GM21528 (cell line): ENCODE measurements around the gene FRZB.
"Not testable (repeated sequence)": the region's sequence is repeated elsewhere in the genome, so short reads cannot be mapped to it uniquely, and the experiment has no call there.

Experiments
- ATAC-seq: cut with Tn5 transposase; IDR thresholded peaks from one replicate; pipeline ENCODE4 v1.9.1; 2021; ENCODE audit warnings: mild to moderate bottlenecking, moderate library complexity; ENCODE audit not compliant: unreplicated experiment, low FRiP score

The FRZB gene

GRCh38 chr2:182890773-182891378 lies 24.4 kb upstream of the FRZB start:
- no peak for ATAC-seq

DNA sequence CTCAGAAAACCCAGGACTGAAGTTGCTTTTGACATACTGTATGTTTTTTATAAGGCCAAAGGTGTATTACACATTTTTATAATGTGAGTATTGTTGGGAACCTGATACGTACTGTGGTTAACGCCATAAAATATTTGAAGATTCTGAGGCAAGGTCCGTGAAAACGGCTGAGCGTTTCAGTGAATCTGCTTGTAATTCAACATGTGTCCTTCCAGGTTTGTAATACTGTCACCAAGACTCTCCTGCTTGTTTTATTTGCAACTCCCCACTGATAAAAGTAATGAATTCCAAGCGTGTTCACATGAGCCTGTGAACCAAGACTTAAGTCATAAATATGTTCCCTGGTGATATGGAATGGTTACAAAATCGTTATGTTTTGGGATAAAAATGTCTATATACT lies 23.9 kb upstream of the FRZB start:
- no peak for ATAC-seq

- no peak for ATAC-seq
Observed at GRCh38 chr2:182887753-182888415, 21.4 kb upstream of the FRZB start.

DNA sequence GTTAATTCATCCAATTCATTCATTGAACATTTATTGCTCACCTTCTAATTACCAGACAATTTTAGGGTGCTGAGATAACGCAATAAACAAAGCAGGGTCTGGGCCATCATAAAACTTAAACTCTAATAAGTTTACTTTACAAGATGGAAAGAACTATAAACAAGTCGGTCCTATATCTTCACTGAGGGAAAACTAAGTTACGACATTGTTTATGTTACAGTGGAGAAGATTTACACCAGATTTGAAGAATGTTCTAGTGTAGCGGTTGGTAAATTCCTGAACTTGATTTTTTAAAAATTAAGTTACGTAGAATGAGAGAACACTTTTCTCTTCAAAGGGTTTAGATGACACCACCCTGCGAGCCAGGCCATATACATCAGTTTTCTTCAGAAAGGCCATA lies 20.7 kb upstream of the FRZB start:
- ATAC-seq = no peak

GRCh38 chr2:182885771-182886170 lies 19.3 kb upstream of the FRZB start:
- ATAC-seq = no peak

- no peak for ATAC-seq
Observed at GRCh38 chr2:182883451-182883850, 17.0 kb upstream of the FRZB start.

- not testable (repeated sequence) for ATAC-seq
Observed at GRCh38 chr2:182880100-182880499, 13.7 kb upstream of the FRZB start.

GRCh38 chr2:182876653-182877052 lies 10.2 kb upstream of the FRZB start:
- not testable (repeated sequence) for ATAC-seq

DNA sequence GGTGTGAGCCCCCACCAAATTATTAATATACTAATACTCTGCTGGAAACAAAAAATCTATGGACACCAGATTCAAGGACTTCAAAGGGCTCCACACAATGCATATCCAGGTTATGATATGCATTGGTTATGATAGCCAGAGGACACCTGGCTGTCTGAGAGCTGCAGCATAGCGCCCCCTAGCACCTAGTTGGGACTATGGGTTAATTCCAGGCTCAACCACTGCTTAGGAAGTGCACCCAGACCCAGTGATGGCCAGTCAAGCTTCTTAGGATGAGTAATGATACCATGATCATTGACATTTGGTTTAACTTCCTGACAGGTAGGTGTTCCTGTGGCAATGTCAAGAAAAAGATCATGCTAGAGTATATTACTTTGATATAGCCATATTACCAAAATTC lies 3.8 kb upstream of the FRZB start:
- no peak for ATAC-seq

DNA sequence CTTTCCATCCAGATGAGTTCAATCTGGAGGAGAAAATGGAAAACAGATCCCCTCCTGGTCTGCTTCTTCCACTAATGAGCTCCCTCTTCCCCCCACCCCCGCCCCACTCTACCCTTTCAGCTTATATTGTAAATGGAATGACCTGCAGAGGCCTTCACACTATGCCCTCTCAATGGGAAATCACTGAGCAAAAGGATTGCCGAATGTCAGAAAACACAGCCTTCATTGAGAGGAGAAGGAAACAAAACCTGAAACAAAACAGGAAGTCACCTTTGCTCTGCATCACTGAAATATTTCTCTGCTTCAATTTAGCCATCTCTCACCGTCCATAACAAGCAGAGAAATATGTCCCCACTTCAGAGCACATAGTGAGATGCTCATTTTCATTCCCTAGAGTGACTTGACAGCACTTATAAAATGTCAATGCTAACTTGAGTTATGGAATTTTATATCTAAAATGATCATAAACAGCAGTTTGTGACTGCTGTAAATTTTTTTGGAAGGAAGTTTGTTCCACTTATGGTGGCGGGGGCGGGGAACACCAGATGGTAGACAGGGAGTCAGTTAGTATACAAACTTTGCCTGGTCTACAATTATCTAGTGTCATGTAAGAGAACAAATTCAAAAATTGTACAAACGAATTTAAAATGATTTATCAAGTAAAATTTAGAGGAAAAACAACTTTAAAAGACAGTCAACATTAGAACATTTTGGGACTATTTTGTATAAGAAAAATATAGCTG lies 1.8 kb upstream of the FRZB start:
- ATAC-seq = no peak

GRCh38 chr2:182867426-182868053 lies 1.1 kb upstream of the FRZB start:
- ATAC-seq = no peak

DNA sequence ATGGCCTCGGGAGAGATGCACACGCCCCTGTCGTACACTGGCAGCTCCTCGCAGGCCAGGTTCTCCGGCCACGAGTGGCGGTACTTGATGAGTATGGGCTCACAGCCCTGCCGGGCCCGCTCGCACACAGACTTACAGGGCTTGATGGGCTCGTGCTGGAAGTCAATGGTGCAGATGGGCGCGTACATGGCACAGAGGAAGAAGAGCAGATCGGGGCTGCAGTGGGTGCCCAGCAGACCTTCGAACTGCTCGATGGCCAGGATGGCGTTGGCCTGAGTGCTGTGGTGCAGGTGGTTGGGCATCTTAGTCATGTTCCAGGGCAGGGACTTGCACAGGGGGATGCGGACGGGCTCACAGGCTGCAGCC lies 359 bp downstream of the FRZB start:
- ATAC-seq = no peak

DNA sequence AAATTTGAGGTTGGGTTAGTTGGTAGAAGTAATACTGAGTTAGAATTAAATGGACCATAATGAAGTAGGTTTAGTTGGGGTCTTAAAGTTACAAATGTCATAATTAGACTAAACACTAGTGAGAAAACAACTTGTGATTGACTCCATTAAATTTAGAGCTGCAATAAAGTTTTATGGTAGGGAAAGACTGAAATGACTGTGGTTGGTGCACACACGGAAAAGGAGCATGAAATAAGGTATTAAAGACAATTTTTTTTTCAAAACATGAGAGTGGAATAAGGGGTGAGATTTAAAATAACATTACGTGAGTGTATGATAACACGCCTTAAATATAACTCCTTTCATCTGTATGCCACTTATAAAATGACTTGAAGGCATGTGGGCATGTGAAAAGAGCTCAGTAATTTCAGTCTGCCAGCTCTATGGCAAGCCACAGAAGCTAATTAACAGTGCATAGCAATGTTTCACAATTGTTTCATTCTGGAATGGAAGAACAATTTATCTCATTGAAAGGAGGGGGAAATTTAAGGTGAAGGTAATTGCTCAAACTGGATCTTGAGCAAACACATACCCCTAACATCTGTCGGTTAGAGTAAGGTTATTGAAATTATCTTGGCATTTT lies 1.4 kb downstream of the FRZB start:
- ATAC-seq = no peak

GRCh38 chr2:182863642-182864041 lies 2.8 kb downstream of the FRZB start:
- no peak for ATAC-seq

DNA sequence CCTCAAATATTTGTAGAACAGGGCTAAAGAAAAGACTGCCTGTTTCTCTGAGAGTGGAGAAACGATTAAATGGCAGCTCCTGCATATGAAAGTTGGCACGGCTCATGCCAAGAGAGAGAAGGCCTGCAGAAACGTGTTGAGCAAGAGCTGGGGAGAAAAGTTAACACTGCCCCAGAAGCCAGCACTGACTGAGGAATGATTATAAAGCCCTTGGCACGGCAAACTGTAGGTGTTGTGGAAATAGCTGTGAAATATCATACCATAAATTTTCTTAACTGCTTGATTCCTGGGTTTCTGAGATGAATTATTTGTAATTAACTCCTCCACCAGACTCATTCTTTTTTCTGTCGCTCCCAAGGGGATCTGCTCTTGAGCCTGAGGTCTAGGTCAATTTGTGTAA lies 4.3 kb downstream of the FRZB start:
- no peak for ATAC-seq

DNA sequence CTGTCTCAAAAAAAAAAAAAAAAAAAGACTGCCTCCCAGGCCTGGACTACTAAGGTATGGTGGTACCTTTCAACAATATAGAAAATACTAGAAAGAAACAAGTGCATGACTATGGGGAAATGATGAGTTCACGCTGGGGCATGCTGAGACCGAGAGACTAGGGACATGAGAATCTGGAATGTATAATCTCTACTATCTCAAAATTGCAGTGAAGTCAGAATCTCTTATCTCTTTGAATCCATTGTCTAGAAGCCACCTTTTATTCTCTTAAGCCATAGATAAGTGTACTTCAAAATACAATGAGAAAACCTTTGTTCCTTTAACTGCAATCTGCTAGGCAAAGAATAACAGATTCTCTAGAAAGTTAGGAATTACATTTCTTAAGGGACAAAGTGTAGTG lies 5.6 kb downstream of the FRZB start:
- no peak for ATAC-seq

- ATAC-seq = no peak
Observed at GRCh38 chr2:182858671-182859070, 7.8 kb downstream of the FRZB start.

DNA sequence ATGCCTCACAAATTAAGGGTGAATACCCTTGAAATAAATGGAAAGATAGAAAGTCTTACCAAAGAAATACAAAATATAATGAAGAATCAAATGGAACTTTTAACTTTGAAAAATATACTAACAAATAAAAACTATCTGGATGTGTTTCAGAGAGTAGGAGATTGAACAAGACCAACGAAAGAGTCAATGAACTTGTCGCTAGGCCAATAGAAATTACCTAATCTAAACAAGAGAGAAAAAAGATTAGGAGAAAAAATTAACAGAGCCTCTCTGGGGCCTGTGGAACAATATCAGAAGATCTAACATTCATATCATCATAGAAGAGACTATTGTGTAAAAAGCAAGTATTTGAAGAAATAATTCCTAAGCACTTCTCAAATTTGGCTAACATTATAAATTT lies 11.1 kb downstream of the FRZB start:
- no peak for ATAC-seq

DNA sequence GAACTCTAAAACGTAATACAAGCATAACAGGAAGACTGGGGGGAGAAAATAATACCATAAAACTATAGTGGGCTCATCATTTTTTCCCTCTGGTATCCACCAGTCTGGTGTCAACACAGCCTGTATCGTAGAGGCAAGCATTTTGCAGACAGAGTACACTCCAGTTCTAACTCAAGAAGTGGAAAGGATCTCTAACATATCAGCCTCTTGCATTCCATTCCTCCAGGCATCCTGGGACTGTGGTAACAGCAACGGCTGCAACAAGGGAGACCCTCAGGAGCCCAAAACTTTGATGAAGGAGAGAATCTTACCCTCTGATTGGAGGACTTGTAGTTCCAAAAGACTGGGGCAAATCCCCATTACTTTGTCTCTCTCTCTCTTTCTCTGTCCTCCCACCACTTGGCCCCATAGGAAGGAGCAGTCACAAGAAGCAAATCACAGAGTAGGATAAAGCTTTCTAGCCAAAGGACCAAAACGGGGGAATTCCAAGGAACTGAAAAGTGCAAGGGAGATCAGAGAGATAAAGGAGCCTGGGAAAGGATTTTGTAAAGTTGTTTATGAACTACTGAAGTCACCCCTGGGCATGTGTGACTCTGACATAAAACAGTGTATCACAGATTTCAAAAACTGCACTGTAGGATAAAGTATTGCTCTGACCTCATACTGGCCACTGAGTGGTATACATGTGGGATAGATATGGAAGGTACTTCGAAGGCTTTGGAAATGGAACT lies 11.9 kb downstream of the FRZB start:
- ATAC-seq = no peak

GRCh38 chr2:182852801-182853200 lies 13.6 kb downstream of the FRZB start:
- no peak for ATAC-seq
